Progenitor cell of endocrine pancreas (in vitro differentiated cells): ENCODE measurements around the gene TMEM120B. TPM values are rescaled to one million over a fixed set of nuclear protein-coding genes. Genes with fewer than 3 reads are reported as not detected.

Experiments used
- DNase-seq: peaks from one replicate; pipeline ENCODE4 v3.0.0; 2021; ENCODE audit warnings: low spot score; ENCODE audit not compliant: unreplicated experiment
- H3K27ac Mint-ChIP-seq: 2 replicates; pipeline ENCODE4 v1.8.0; 2021; ENCODE audit warnings: mild to moderate bottlenecking, moderate library complexity, mixed read lengths
- H3K27me3 Mint-ChIP-seq: 2 replicates; pipeline ENCODE4 v1.8.0; 2021; ENCODE audit warnings: mixed read lengths
- H3K36me3 Mint-ChIP-seq: 2 replicates; pipeline ENCODE4 v1.8.0; 2022; ENCODE audit warnings: mixed read lengths; ENCODE audit not compliant: insufficient read depth
- H3K4me1 Mint-ChIP-seq: 2 replicates; pipeline ENCODE4 v1.8.0; 2021; ENCODE audit warnings: low read depth, mixed read lengths
- H3K4me3 Mint-ChIP-seq: 2 replicates; pipeline ENCODE4 v1.8.0; 2021; ENCODE audit warnings: low read depth, mild to moderate bottlenecking, moderate library complexity, mixed read lengths
- H3K9me3 Mint-ChIP-seq: 2 replicates; pipeline ENCODE4 v1.8.0; 2021; ENCODE audit warnings: low read depth, mixed read lengths
- CTCF ChIP-seq: fragments of 200-600 bp; sonication (generic); IDR thresholded peaks from one replicate; pipeline ENCODE4 v1.5.0; 2021; ENCODE audit warnings: antibody characterized with exemption, mild to moderate bottlenecking; ENCODE audit not compliant: unreplicated experiment
- total RNA-seq: library from RNA; stranded (reverse); gene quantifications from 2 replicates; pipeline ENCODE4 v1.2.1, GENCODE V29; 2021

TMEM120B gene
- total RNA-seq, 1 donor from 2014 or later: 16.1 TPM

- peaks cover 33% of the 10 kb centered on the region for H3K4me1 Mint-ChIP-seq
- H3K36me3 Mint-ChIP-seq: peaks cover 18% of the 10 kb centered on the region
- H3K27ac Mint-ChIP-seq: peak overlapping the region; percentile 94
- DNase-seq: no peak
- TF ChIP-seq CTCF: no peak
- no peaks in the 10 kb centered on the region for H3K27me3 Mint-ChIP-seq
- peak overlapping the region; percentile 77 for H3K4me3 Mint-ChIP-seq
- no peaks in the 10 kb centered on the region for H3K9me3 Mint-ChIP-seq
Observed at GRCh38 chr12:121798787-121799155, 86.2 kb downstream of the TMEM120B start.

- Mint-ChIP-seq H3K36me3 (peaks cover 18% of the 10 kb centered on the region), H3K9me3 (no peaks in the 10 kb centered on the region), H3K4me1 (peaks cover 32% of the 10 kb centered on the region), H3K27me3 (no peaks in the 10 kb centered on the region), H3K4me3 (peak overlapping the region; percentile 83), H3K27ac (peak overlapping the region; percentile 98)
- DNase-seq: no peak
- no peak for TF ChIP-seq CTCF
Observed at GRCh38 chr12:121799156-121799841, 86.7 kb downstream of the TMEM120B start.

- Mint-ChIP-seq H3K4me3 (peak overlapping the region; percentile 83), H3K27me3 (no peaks in the 10 kb centered on the region), H3K9me3 (no peaks in the 10 kb centered on the region), H3K27ac (peak overlapping the region; percentile 98), H3K36me3 (peaks cover 16% of the 10 kb centered on the region), H3K4me1 (peaks cover 25% of the 10 kb centered on the region)
- no peak for TF ChIP-seq CTCF
- no peak for DNase-seq
Observed at GRCh38 chr12:121799842-121800693, 87.5 kb downstream of the TMEM120B start.

- TF ChIP-seq CTCF: no peak
- Mint-ChIP-seq H3K36me3 (peaks cover 13% of the 10 kb centered on the region), H3K27me3 (no peaks in the 10 kb centered on the region), H3K4me1 (peaks cover 25% of the 10 kb centered on the region), H3K9me3 (no peaks in the 10 kb centered on the region), H3K4me3 (peak overlapping the region; percentile 90), H3K27ac (peak overlapping the region; percentile 99)
- no peak for DNase-seq
Observed at GRCh38 chr12:121800694-121801594, 88.4 kb downstream of the TMEM120B start.
